ENCODE results near the gene CATSPERD.
"Not testable (repeated sequence)": the region's sequence is repeated elsewhere in the genome, so short reads cannot be mapped to it uniquely, and the experiment has no call there.

CATSPERD gene

DNA sequence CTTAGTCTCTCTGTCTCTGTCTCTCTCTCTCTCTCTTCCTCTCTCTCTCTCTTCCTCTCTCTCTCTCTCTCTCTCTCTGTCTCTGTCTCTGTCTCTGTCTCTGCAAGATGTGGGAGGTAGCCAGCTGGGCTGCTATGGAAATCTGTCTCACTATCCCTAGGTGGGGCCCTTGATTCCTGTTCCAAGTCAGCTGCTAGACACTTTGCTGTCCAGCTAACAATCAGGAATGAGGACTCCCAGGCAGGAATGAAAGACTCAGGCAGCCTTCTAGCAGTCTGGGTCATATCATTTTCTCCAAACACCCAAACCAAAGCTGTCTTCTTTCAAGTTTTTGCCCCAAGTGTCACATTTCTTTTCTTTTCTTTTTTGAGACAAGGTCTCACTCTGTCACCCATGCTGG is 23.2 kb downstream of the CATSPERD start:
- no peak for DNase-seq

- not testable (repeated sequence) for DNase-seq
These were observed 24.6 kb downstream of the CATSPERD start for GRCh38 chr19:5744999-5745398.

DNA sequence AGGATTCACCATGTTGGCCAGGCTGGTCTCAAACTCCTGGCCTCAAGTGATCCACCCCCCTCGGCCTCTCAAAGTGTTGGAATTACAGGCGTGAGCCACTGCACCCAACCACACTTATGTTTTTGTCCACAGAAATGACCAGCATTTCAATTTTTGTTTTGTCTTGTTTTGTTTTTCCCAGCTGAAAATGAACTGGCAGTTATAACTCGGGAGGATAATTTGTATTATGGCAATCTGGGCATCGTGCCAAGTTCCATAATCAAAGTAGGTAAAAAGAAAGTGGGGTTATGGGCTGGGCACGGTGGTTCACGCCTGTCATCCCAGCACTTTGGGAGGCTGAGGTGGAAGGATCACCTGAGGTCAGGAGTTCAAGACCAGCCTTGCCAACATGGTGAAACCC is 28.5 kb downstream of the CATSPERD start:
- not testable (repeated sequence) for DNase-seq

DNA sequence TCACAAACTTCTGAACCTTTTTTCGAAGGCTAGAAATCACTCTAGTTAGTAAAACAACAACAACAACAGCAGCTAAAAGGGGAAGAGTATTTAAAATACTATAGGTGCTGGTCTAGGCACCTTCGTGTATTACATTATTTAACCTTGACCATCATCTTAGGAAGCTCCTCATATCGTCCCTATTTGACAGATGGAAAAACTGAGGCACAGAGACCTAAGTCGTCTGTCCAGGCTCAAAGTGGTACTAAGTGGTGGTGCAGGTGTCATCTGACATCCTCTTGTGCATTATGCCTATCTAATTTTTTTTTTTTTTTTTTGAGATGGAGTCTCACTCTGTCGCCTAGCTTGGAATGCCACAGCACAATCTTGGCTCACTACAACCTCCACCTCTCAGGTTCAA is 29.1 kb downstream of the CATSPERD start:
- DNase-seq = no peak

- DNase-seq = no peak
These were observed 31.3 kb downstream of the CATSPERD start for GRCh38 chr19:5751709-5752108.

GRCh38 chr19:5753743-5754142 is 33.3 kb downstream of the CATSPERD start:
- DNase-seq = no peak

GRCh38 chr19:5762608-5763217 is 42.3 kb downstream of the CATSPERD start:
- DNase-seq = no peak

GRCh38 chr19:5765220-5765619 is 44.8 kb downstream of the CATSPERD start:
- no peak for DNase-seq

DNA sequence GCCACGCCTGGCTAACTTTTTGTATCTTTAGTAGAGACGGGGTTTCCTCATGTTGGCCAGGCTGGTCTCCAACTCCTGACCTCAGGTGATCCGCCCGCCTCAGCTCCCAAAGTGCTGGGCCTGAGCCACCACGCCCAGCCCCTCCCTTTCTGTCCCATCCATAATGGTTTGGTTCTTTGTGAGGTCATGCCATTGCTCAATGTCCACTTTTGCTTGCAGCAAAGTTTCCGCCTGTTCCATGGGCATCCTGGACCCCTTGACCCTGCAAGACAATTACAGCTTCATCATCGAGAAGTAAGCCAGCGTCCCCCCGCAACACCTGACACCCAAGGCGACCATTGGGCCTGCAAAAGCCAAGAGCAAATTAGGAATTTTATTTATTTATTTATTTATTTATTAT is 47.5 kb downstream of the CATSPERD start:
- DNase-seq = no peak

GRCh38 chr19:5772416-5772815 is 52.0 kb downstream of the CATSPERD start:
- DNase-seq = no peak

DNA sequence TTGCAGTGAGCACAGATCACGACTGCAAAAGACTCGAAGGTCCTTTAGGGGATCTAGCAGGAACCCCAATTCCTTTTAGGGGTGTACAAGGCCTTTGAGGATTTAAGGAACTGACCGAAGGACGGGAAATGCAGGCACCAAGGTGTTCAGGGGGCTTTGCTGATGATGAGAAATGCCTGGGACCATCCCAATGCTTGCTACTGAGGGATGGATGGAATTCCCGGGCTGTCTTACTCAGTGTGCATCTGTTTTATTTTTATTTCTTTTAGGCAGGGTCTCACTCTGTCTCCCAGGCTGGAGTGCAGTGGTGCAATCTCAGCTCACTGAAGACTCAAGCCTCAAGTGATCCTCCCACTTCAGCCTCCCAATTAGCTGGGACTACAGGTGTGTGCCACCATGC is 52.8 kb downstream of the CATSPERD start:
- no peak for DNase-seq

DNA sequence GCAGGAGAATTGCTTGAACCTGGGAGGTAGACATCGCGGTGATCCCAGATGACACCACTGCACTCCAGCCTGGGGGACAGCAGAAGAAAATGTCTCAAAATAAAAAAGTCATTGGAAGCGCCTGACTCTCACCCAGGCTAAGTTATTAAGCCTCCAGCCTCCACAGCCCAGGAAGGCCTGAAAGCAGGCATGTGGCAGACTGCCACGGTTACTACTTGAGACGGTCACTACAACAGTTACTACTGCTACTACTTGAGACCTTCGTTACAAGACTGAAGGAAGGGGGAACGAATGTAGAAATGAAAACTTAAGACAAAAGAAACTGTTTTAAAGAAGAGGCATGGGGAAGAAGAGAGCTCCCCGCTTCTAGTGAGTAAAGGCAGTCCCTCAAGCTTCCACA is 54.5 kb downstream of the CATSPERD start:
- DNase-seq = no peak

- DNase-seq = no peak
These were observed 55.4 kb downstream of the CATSPERD start for GRCh38 chr19:5775668-5776309.

- no peak for DNase-seq
These were observed 58.0 kb downstream of the CATSPERD start for GRCh38 chr19:5778402-5778801.

- not testable (repeated sequence) for DNase-seq
These were observed 60.5 kb downstream of the CATSPERD start for GRCh38 chr19:5780916-5781315.

- DNase-seq = no peak
These were observed 61.9 kb downstream of the CATSPERD start for GRCh38 chr19:5782322-5782721.

GRCh38 chr19:5782945-5783919 is 62.8 kb downstream of the CATSPERD start:
- no peak for DNase-seq

DNA sequence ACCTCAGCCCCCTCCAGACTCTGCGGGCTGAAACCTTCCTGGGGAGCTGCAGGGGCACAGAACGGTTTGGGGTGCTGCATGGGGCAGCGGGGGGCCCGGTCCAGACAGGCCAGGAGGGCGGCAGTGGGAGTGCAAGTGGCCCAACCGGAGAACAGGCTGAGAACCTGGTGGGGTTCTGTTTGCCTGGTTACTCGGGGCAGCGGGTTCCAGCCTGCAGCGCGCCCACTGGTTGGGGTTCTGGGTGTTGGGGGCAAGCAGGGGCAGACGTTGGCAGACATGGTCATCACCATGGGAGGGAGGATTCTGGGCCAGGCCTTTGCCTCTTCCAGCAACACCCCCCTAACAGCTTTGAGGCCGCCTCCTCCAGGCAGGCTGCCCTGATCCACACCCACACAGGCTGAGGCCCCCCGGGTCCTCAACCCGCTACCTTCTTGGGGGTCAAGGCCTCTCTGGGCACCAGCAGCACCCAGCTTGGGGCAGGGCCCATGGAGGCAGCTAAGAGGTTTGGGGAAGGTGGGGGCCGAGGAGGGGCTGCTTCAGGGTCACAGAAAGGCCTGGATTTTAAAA is 64.2 kb downstream of the CATSPERD start, which contains the start of gene PRR22:
PRR22 (minus strand) TSS at position 166 of the 567 bp plus-strand sequence; CDS start at position 80, 86 bp downstream.
- no peak for DNase-seq

GRCh38 chr19:5785423-5785822 is 65.0 kb downstream of the CATSPERD start:
- DNase-seq = no peak

- no peak for DNase-seq
These were observed 66.4 kb downstream of the CATSPERD start for GRCh38 chr19:5786593-5787408.

DNA sequence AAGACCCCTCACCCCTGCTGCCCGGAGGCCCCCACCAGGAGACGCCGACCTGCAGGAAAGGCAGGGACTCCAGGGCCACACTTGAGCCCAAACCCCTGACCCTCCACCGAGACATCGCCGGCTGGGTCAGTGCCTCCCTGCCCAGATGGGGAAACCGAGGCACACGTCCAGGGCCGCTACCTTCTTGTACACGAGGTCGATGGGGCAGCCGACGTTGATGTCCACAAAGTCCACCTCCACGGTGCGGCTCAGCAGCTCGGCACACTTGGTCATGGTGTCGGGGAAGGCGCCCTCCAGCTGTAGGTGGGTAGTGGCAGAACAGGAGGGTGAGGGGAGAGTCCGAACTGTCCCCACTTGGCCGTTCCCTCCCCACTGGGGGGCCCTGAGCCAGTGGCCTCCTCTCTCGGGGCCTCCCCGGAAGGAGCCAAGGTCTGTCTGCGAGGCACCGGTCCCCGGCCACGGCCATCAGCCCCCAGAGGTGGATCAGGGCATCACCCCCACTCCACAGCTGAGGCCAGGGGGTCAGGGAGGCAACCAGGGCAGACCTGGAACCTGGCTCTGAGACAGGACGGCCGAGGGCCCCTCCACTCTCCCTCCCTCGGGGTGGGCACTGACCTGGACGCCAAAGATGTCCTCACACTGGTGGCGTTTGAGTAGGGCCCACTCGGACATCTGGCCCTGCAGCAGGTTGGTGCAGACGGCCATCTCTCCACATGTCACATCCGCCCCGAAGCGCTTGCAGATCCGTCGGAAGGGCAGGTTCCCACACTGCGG is 67.2 kb downstream of the CATSPERD start:
- no peak for DNase-seq

GRCh38 chr19:5788422-5788821 is 68.0 kb downstream of the CATSPERD start:
- DNase-seq = no peak

Measured in activated CD4-positive, alpha-beta T cell treated with anti-CD3 and anti-CD28 coated beads, Interleukin-10, Interleukin-2, amounts not matched to agents 100 ng/mL and 50 ng/mL, durations not matched to agents 16 hours and 8 hours (primary cell).